Stimulated activated CD8-positive, alpha-beta memory T cell treated with anti-CD3 and anti-CD28 coated beads, Interleukin-4, amount 100 ng/mL, for 1 hour (primary cell): ENCODE data around the gene ENTREP3.
"Not testable (repeated sequence)": the region's sequence is repeated elsewhere in the genome, so short reads cannot be mapped to it uniquely, and the experiment has no call there.

Experiments used
- DNase-seq, 2 donors: peaks; one replicate each; pipeline ENCODE4 v3.0.0-alpha.2; 2020; ENCODE audit warnings: low read depth in 2 of 2, low spot score in 1 of 2

The ENTREP3 gene

GRCh38 chr1:155255243-155256007, at the start of gene ENTREP3:
ENTREP3 (minus strand) TSS chr1:155255483; CDS start chr1:155254877, 606 bp downstream.
- peak in 1 of 2 donors; percentile 42 for DNase-seq

DNA sequence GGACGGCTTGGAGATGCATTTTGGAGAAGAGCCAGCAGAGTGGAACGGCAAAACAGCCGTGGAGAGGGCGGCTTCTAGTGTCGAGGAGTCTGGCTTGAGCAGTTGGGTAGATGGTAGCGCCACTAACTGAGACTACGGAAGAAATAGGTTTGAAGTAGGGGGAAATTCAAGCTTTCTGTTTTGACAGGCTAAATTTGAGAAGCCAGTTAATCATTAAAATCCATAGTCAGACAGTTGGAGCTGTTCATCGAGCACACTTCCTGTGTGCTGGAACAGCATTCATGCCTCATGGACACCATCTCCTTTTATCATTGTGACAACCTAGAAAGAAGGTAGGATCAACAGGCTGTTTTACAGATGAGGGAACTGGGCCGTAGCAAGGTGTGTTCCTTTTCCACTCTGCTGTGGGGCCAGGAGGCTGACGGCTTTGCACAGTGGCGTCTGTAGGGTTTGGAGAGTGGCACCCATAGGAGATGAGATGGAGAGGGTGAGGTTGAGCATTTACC, 49.3 kb upstream of the ENTREP3 start:
- DNase-seq = no peak

DNA sequence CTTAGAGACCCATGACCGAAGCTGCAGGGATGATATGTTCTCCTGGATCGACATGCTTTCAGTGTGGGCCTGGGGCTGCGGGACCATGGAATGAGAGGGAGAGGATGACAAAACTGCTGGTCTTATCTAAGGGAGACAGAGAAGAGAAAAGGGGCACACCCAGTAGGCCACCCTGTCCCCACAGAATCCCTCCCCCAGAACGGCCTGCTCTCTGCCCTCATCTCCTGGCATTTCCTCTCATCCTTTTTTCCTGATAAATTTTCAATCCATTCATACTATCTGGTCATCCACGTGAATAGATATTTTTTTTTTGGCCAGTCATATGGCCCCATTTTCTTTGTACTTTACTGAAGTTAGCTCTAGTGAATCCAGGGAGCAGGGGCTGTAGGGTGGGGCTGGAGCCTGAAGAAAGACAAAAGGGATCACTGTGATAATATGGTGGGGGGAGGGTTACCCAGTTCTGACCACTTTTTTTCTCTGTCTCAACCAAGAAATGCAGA, 46.1 kb upstream of the ENTREP3 start, which contains the start of gene PKLR:
TSS of gene PKLR (minus strand) at position 97 of the 500 bp plus-strand sequence. CDS start at position 54, 43 bp downstream.
- DNase-seq = no peak

DNA sequence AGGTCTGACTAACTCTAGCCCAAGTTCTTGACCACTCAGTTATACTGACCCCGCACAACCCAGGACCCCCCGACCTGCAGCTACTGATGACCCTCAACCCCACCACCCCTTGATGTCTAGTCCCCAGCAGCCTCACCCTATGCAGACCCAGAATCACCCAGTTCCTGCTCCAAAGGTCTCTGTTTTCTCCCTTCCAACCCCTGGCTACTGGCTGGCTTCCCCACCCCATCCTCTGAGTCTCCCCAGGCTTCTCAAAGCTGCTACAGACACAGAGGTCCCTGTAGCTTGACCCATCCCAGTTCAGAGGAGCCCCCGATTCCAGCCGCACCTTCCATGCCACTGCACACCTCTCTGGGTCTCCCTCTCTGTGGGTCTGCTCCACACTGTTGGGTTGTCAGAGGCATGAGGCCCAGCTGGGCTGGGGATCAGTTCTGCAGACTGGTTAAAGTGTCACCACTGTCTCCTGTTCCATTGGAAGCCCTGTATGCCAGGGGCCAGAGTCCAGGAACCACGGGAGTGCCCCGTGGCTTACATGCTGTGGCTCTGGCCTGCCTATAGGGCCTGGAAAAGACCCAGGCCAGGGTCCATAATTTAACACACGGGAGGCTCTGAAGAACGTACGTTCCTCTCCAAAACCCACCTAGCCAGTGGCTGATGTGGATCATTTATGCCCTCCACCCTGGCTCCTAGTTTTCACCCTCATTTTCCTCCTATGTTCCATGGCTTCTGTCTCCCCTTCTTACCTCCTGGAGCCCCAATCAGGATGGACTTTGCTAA, 45.5 kb upstream of the ENTREP3 start:
- DNase-seq = no peak

- DNase-seq = no peak
Observed at GRCh38 chr1:155300024-155300423, 44.7 kb upstream of the ENTREP3 start.

- DNase-seq = no peak
Observed at GRCh38 chr1:155297384-155297783, 42.1 kb upstream of the ENTREP3 start.

- DNase-seq = no peak
Observed at GRCh38 chr1:155296661-155297060, 41.4 kb upstream of the ENTREP3 start.

DNA sequence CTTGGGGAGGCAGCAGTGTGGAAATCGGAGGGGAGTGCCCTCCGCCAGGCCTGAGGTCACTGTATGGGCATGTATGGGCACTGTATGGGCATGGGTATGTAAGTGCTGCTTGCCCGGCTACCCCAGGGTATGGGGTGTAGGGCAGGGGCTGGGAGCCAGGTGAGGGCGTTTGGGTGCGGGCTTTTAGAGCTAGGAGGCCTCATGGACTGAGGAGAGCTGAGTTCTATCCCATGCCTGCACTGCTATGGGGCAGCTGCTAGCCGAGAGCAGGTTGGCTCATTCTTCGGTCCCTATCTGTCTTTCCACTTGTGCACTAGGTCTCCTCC, 40.6 kb upstream of the ENTREP3 start:
- no peak for DNase-seq

DNA sequence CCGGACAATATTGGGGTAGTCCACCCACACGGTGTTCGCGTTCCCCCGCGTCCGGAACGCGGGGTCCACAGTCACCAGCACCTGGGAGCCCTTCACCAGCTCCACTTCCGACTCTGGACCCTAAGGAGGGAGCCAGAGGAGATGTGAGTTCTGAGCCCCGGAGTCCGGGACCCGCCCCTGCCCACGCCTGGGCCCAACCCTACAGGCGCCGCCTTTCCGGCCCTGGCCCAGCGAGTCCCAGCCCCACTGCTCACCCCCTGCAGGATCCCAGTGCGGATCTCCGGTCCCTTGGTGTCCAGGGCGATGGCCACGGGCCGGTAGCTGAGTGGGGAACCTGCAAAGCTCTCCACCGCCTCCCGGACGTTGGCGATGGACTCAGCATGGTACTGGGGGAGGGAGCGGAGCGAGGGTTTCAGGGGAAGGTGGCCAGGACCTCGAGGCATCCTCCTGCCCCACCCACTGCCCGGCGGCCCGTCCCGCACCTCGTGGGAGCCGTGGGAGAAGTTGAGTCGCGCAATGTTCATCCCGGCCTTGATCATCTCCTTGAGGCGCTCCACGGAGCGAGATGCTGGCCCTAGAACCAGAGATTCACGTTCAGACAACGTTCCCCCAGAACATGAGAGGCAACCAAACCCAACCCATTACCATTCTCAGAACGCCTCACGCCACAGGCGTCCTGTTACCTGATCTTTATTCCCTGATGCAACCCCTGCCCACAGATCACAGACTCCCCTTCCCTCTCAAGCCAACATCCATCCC, 40.1 kb upstream of the ENTREP3 start:
- DNase-seq = no peak

- no peak for DNase-seq
Observed at GRCh38 chr1:155294520-155295182, 39.4 kb upstream of the ENTREP3 start.

DNA sequence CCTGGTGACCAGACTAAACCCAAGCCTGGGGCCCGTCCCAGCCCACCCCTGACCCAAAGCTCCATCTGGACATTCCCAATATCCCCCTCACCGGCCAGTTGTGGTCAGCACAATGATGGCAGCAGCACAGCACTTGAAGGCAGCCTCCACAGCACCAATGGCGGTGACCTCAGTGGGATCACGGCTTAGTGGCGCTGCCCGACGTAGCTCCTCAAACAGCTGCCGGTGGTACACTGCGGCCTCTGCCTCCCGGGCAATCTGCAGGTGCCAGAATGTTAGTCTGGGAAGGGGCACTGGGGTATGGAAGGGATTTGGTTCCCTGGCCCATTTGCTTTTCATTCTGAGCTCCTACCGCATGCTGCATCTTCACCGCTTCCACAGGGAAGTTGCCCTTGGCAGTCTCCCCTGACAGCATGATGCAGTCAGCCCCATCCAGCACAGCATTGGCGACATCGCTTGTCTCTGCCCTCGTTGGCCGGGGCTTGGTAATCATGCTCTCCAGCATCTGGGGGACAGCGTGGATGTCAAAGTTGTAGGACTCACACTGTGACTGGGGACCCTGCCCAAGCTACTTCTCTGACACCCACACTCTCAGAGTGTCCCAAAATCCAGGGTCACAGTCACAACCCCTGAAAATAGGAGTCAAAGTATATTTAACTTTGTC, 37.9 kb upstream of the ENTREP3 start:
- no peak for DNase-seq

DNA sequence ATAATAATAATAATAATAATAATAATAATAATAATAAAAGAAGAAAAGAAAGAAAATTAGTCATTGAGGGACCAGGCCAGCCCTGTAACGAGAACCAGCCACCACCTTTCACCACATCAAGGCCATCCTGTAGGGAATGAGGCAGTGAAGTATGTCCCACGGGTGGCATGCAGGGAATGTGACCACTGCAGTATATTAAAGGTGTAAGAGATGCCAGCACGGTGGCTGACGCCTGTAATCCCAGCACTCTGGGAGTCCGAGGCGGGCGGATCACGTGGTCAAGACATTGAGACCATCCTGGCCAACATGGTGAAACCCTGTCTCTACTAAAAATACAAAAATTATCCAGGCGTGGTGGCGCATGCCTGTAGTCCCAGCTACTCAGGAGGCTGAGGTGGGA, 35.7 kb upstream of the ENTREP3 start:
- not testable (repeated sequence) for DNase-seq

GRCh38 chr1:155287987-155288543, 32.8 kb upstream of the ENTREP3 start:
- DNase-seq = no peak

GRCh38 chr1:155286544-155286943, 31.3 kb upstream of the ENTREP3 start:
- DNase-seq = no peak

DNA sequence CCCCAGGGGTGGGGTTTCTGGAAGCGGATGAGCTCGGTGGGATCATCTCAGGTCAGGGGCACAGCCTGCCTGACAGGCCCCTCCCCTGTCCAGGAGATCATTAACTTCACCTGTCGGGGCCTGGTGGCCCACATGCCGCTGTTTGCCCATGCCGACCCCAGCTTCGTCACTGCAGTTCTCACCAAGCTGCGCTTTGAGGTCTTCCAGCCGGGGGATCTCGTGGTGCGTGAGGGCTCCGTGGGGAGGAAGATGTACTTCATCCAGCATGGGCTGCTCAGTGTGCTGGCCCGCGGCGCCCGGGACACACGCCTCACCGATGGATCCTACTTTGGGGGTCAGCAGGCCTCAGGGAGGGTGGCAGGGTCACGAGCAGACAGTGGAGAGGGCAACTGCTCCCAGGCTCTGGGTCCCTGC, 30.4 kb upstream of the ENTREP3 start:
- no peak for DNase-seq

DNA sequence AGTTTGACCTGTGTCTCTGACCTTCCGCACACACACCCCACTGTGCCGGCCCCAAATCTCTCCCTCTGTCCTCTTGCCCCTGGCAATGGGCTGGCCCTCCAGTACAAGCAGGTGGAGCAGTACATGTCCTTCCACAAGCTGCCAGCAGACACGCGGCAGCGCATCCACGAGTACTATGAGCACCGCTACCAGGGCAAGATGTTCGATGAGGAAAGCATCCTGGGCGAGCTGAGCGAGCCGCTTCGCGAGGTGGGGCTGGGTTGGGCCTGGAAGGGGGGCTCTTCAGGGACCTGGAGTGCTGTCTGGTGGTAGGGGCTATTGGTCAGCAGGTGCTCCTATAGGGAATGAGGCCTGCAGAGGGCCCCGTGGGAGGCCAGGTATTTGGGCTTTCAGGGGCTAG, 29.8 kb upstream of the ENTREP3 start:
- no peak for DNase-seq

DNA sequence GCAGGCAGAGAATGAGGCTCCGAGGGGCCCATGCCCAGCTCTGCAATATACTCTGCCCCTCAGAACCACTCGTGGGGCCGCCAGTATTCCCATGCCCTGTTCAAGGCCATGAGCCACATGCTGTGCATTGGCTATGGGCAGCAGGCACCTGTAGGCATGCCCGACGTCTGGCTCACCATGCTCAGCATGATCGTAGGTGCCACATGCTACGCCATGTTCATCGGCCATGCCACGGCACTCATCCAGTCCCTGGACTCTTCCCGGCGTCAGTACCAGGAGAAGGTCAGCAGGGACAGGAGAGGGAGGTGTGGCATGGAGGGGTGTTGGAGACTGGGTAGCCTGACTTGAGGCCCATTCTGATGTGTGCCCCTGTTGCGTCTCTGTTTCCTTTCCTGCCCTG, 29.2 kb upstream of the ENTREP3 start:
- no peak for DNase-seq

DNA sequence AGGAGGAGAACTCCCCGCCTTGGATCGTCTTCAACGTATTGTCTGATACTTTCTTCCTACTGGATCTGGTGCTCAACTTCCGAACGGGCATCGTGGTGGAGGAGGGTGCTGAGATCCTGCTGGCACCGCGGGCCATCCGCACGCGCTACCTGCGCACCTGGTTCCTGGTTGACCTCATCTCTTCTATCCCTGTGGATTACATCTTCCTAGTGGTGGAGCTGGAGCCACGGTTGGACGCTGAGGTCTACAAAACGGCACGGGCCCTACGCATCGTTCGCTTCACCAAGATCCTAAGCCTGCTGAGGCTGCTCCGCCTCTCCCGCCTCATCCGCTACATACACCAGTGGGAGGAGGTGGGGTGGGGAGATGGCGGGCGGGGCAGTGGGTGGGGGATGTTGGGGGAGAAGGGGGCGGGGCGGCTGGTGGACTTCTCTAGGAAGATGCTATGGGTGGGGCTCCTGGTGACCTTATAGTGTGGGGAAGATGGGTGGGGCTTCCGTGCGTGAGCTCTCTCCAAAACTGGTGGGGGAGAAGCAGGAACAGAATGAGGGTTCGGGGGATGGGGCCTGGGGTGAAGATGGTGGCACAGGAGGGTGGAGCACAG, 27.3 kb upstream of the ENTREP3 start:
- no peak for DNase-seq

DNA sequence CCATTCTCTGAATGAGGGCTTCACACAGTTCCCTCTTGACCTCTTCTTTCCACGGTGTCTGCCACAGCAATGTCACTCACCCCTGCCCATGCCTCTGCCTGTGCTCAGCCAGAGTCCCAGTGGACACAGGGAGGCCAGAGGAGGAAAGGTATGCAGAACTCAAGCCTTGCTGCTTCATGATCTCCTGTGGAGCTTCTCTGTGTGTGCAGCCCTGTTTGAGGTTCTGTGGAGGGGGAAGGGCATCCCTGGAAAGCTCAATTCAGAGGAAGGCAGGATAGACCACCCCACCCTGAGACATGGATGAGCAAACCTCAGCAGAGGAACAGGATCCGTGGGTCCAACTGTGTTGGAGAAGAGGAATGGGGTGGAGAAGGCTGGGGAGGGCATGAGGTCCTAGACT, 24.0 kb upstream of the ENTREP3 start:
- no peak for DNase-seq
